ENCODE measurements around the gene BTG1. TPM values are rescaled to one million over a fixed set of nuclear protein-coding genes. Genes with fewer than 3 reads are reported as not detected.
A peak's percentile ranks its signal among the peaks of the same experiment; 100 is the strongest.

The BTG1 gene
- total and polyA plus RNA-seq, 2 experiments from 2014 or later, result 61.2 to 219 TPM

DNA sequence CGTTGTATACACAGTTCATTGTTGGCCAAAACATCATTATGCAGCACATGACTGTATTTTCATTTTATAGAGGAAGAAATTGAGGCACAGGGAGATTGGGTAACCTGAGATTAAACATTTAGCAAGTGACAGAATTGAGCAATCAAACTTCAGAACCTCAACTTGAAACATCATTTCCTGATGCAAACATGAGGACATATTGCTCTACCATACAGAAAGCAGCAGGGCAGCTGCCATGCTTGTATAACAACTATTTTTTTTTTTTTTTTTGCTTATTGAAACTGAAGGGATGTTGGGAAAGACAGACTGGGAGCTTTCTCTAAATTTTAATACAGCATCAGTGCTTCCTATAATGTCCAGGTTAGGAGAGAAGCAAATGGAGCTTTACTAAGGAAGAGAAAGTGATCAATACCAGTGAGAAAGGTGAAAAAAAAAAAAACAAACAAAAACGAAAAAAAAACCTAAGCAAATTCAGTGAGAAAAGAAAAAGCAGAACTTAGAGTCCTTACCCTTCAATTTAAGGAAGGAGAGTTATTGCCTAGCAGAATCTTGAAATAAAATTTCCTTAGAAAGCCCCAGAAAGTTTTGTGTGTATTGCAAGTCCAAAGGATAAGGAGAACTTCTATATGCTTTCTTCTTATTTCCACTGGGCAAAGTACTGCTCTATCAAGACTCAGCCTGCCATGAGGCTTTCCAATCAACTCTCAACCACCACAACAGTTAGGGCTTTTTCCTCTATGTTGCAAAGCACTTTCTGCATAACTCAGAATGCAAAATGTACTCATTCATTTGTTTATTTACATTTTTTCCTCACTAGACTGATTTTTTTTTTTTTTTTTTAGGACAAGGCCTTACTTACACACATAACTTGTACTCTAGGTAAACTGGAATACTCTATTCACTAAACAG is 21.6 kb downstream of the BTG1 start:
- no peaks in the 10 kb centered on the region for H3K36me3 ChIP-seq
- peaks cover 9% of the 10 kb centered on the region for H3K4me1 ChIP-seq (ENCODE audit: low read depth)
- DNase-seq (ENCODE audit: low read depth in 1 of 2, low spot score in 1 of 2), result peak in 1 of 2 donors; percentile 42
- peak overlapping the region; percentile 57 for H3K27ac ChIP-seq
- TF ChIP-seq, protein P1, sequence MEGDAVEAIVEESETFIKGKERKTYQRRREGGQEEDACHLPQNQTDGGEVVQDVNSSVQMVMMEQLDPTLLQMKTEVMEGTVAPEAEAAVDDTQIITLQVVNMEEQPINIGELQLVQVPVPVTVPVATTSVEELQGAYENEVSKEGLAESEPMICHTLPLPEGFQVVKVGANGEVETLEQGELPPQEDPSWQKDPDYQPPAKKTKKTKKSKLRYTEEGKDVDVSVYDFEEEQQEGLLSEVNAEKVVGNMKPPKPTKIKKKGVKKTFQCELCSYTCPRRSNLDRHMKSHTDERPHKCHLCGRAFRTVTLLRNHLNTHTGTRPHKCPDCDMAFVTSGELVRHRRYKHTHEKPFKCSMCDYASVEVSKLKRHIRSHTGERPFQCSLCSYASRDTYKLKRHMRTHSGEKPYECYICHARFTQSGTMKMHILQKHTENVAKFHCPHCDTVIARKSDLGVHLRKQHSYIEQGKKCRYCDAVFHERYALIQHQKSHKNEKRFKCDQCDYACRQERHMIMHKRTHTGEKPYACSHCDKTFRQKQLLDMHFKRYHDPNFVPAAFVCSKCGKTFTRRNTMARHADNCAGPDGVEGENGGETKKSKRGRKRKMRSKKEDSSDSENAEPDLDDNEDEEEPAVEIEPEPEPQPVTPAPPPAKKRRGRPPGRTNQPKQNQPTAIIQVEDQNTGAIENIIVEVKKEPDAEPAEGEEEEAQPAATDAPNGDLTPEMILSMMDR (IDR thresholded peaks at IDR 0.05; ENCODE audit: low read depth, low read length), result no peak
- no peaks in the 10 kb centered on the region for H3K9me3 ChIP-seq (ENCODE audit: low read depth)
- no peaks in the 10 kb centered on the region for H3K27me3 ChIP-seq
- H3K4me3 ChIP-seq, result no peak overlapping the region

DNA sequence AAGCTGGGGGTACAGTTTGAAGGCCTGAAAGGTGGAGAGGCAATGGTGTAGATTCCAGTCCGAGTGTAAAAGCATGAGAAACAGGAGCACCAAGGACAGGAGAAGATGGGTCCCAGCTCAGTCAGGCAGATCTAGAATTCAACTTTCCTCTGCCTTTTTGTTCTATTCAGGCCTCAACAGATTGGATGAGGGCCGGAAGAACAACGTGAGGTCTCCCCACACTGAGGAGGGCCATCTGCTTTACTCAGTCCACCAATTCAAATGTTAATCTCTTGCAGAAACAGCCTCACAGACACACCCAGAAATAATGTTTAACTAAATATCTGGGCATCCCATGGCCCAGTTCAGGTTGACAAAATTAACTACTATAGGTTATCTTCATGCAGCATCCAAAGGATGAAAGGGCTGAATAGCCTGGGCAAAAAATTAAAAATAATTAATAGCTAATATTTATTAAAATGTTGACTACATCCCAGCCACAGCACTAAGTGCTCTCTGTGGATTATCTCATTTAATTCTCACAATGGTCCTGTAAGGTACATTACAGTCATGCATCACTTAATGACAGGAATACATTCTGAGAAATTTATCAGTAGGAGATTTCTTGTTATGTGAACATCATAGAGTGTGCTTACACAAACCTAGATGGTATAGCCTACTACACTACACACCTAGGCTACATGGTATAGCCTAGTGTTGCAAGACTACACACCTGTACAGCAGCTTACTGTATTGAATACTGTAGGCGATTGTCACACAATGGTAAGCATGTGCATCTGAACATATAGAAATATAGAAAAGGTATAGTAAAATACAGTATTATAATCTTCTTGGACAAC is 22.5 kb downstream of the BTG1 start:
- no peak for DNase-seq (ENCODE audit: low read depth in 1 of 2, low spot score in 1 of 2)
- Histone ChIP-seq H3K27me3 (no peaks in the 10 kb centered on the region), H3K9me3 (ENCODE audit: low read depth) (no peaks in the 10 kb centered on the region), H3K4me3 (no peak overlapping the region), H3K27ac (peak overlapping the region; percentile 14), H3K4me1 (ENCODE audit: low read depth) (peaks cover 9% of the 10 kb centered on the region), H3K36me3 (no peaks in the 10 kb centered on the region)
- TF ChIP-seq, protein P1 (IDR thresholded peaks at IDR 0.05; ENCODE audit: low read depth, low read length), result no peak

DNA sequence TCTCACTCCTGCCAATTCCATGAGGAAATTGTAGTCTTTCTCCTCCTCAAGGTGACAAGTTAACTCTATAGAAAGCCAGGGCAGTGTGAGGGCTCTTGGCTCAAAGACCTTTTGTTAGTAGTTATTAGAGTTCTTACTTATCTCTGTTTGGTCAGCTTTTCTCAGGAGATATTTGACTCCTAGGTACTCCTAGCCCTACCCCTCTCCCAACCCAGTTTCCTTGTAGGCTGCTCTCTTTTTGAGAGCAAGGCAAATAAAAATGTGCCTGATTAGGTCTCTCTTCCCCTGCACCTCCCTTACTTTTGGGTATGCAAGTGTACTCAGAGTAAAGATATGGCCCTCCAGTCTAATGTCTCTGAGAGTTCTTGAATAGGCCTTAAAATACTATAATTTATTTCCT is 23.8 kb downstream of the BTG1 start:
- no peaks in the 10 kb centered on the region for H3K36me3 ChIP-seq
- no peaks in the 10 kb centered on the region for H3K9me3 ChIP-seq (ENCODE audit: low read depth)
- no peak overlapping the region for H3K4me3 ChIP-seq
- H3K4me1 ChIP-seq (ENCODE audit: low read depth), result peaks cover 9% of the 10 kb centered on the region
- peak overlapping the region; percentile 70 for H3K27ac ChIP-seq
- DNase-seq (ENCODE audit: low read depth in 1 of 2, low spot score in 1 of 2), result no peak
- no peaks in the 10 kb centered on the region for H3K27me3 ChIP-seq
- TF ChIP-seq, protein P1 (IDR thresholded peaks at IDR 0.05; ENCODE audit: low read depth, low read length), result no peak

DNA sequence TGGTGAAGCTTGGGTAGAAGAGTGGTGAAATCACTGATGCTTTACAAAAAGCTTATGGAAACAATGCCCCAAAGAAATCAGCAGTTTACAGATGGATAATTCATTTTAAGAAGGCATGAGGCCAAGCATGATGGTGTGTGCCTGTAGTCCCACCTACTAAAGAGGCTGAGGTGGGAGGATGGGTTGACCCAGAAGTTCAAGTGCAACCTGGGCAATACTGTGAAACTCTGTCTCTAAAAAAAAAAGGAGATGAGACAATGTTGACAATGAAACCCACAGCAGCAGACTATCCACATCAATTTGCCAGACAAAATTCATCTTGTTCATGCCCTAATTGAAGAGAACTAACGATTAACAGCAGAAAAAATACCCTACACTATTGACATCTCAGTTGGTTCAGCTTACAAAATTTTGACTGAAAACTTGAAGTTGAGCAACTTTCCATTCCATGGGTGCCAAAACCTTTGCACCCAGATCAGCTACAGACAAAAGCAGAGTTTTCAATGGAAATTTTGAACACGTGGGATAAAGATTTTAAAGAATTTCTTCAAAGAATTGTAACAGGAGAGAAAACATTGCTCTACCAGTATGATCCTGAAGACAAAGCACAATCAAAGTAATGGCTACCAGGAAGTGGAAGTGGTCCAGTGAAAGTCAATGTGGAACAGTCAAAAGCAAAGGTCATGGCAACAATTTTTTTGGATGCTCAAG is 26.7 kb downstream of the BTG1 start:
- no peak for DNase-seq (ENCODE audit: low read depth in 1 of 2, low spot score in 1 of 2)
- H3K4me3 ChIP-seq, result no peak overlapping the region
- no peaks in the 10 kb centered on the region for H3K27me3 ChIP-seq
- TF ChIP-seq, protein P1 (IDR thresholded peaks at IDR 0.05; ENCODE audit: low read depth, low read length), result no peak
- H3K9me3 ChIP-seq (ENCODE audit: low read depth), result no peaks in the 10 kb centered on the region
- H3K27ac ChIP-seq, result no peak overlapping the region
- H3K36me3 ChIP-seq, result no peaks in the 10 kb centered on the region
- H3K4me1 ChIP-seq (ENCODE audit: low read depth), result peaks cover 4% of the 10 kb centered on the region

DNA sequence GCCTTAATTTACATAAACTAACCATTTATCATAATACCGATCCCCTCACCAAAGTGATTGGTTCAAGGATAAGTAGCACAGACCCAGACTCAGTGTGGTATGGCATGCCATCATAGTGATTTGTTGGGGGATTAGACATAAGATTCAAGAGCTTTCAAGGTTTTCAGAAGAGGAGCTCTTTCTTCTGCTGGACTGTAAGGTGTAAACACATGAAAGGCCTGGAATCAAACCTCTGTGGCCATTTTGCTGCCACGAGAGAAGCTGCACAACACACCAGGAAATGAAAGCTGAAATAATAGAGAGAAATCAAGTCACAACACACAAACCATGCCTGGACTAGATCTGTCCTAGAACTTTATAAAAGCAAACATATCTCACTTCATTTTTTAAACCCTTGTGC is 30.8 kb downstream of the BTG1 start:
- H3K4me1 ChIP-seq (ENCODE audit: low read depth), result peaks cover 8% of the 10 kb centered on the region
- H3K4me3 ChIP-seq, result no peak overlapping the region
- H3K9me3 ChIP-seq (ENCODE audit: low read depth), result no peaks in the 10 kb centered on the region
- no peak overlapping the region for H3K27ac ChIP-seq
- no peaks in the 10 kb centered on the region for H3K27me3 ChIP-seq
- H3K36me3 ChIP-seq, result no peaks in the 10 kb centered on the region
- TF ChIP-seq, protein P1 (IDR thresholded peaks at IDR 0.05; ENCODE audit: low read depth, low read length), result no peak
- no peak for DNase-seq (ENCODE audit: low read depth in 1 of 2, low spot score in 1 of 2)
